ENCODE measurements around the gene FOXD2. TPM values are rescaled to one million over a fixed set of nuclear protein-coding genes. Genes with fewer than 3 reads are reported as not detected.
A peak's percentile ranks its signal among the peaks of the same experiment; 100 is the strongest.

Gene FOXD2
- total RNA-seq, 2 experiments from 2014 or later: 0.11 to 0.18 TPM

DNA sequence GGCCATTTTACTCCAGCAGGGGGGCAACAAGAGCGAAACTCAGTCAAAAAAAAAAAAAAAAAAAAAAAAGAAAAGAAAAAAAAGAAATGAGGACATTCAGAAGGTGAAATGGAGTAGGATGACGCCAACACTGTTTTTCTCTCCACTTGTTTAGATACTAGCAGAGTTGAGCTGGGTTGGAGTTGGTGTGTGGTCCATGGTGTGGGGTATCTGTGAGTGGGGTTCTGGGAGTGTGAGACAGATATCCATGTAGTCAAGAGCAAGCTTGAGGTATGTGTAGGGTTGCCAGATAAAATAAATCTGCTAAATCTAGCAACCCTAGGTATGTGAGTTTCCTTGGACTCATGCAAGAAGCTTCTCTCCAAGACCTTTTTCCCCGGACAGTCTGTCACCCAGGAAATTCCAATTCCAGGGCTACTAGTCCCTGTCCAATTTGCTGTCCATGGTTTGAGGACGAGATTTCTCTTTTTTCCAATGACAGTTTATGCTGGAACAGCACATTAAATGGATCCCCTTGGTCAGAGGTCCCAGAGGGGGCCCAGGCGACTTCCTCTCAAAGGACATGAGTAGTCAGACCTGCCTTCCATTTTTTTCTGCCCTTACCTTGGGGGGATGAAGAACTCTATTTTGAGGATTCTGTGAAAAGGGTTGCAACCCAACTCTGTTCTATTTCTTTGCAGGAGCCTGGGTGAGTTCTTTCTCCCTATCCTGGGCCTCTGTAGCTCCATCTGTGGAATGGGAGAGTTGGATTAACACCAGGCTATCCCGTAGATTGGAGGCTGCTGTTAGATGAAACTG is 2.1 kb upstream of the FOXD2 start:
- Mint-ChIP-seq H3K4me1 (ENCODE audit: low read depth) (peaks cover 44% of the 10 kb centered on the region), H3K27me3 (peaks cover 44% of the 10 kb centered on the region), H3K9me3 (no peaks in the 10 kb centered on the region), H3K4me3 (peak overlapping the region; percentile 89), H3K36me3 (ENCODE audit: low read depth) (peaks cover 26% of the 10 kb centered on the region), H3K27ac (no peak overlapping the region)
- ATAC-seq: no peak
- TF ChIP-seq, protein P1, sequence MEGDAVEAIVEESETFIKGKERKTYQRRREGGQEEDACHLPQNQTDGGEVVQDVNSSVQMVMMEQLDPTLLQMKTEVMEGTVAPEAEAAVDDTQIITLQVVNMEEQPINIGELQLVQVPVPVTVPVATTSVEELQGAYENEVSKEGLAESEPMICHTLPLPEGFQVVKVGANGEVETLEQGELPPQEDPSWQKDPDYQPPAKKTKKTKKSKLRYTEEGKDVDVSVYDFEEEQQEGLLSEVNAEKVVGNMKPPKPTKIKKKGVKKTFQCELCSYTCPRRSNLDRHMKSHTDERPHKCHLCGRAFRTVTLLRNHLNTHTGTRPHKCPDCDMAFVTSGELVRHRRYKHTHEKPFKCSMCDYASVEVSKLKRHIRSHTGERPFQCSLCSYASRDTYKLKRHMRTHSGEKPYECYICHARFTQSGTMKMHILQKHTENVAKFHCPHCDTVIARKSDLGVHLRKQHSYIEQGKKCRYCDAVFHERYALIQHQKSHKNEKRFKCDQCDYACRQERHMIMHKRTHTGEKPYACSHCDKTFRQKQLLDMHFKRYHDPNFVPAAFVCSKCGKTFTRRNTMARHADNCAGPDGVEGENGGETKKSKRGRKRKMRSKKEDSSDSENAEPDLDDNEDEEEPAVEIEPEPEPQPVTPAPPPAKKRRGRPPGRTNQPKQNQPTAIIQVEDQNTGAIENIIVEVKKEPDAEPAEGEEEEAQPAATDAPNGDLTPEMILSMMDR (IDR thresholded peaks at IDR 0.05): no peak
- intact Hi-C loops (cut with micrococcal nuclease): loop anchor here (2.0 kb wide), 1 partner anchor 275 kb away; no protein-coding TSS in a partner anchor
- no peak for DNase-seq
- CTCF ChIA-PET: interaction anchor here (0.9 to 6.5 kb wide), 28 partner anchors 11 to 291 kb away, joined by 3 to 125 read pairs (median 4); no protein-coding TSS in a partner anchor
- POLR2A ChIA-PET: interaction anchor here (1.2 kb wide), 1 partner anchor 17 kb away, joined by 5 read pairs; no protein-coding TSS in a partner anchor

DNA sequence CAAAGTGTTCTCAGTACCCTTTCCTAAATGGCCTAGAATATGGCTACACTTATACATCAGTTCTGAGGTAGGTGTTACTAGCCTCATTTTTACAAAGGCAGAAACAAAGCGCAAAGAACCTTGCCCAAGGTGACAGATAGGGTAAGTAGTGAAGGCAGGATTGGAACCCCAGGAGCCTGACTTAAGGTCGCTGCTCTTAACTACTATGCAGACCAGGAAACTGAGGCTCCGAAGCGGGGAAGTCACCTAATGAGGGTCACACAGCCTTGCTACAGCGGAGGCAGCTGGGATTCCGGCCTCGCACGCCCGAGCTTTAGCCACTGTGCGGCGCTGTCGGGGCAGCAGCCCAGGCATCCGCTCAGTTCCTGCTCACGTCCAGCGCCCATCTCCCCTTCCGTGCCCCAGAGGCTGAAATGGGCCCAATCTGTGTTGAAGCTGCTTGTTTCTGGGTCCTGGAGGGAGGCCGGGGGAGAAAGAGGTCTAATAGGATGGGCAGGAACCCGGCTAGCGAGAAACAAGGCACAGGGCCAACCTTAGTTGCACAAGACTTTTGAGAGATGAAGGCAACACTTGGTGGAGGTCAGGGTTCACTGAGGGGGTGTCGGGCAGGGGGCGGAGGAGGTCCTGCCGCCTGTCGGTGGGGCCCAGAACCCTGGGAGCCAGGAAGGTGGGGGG is 1.4 kb upstream of the FOXD2 start:
- peak; percentile 90 for DNase-seq
- Mint-ChIP-seq H3K4me3 (peak overlapping the region; percentile 89), H3K9me3 (no peaks in the 10 kb centered on the region), H3K27ac (peak overlapping the region; percentile 76), H3K36me3 (ENCODE audit: low read depth) (peaks cover 22% of the 10 kb centered on the region), H3K4me1 (ENCODE audit: low read depth) (peaks cover 38% of the 10 kb centered on the region), H3K27me3 (peaks cover 40% of the 10 kb centered on the region)
- ATAC-seq: peak; percentile 42
- POLR2A ChIA-PET: interaction anchor here (1.2 kb wide), 1 partner anchor 17 kb away, joined by 5 read pairs; no protein-coding TSS in a partner anchor
- intact Hi-C loops (cut with micrococcal nuclease): loop anchor here (2.0 kb wide), 1 partner anchor 274 kb away; no protein-coding TSS in a partner anchor
- CTCF ChIA-PET: interaction anchor here (0.7 to 6.5 kb wide), 28 partner anchors 13 to 320 kb away, joined by 3 to 125 read pairs (median 4); no protein-coding TSS in a partner anchor
- TF ChIP-seq, protein P1 (IDR thresholded peaks at IDR 0.05): peak; percentile 83

GRCh38 chr1:47436979-47437446 is 831 bp upstream of the FOXD2 start:
- Mint-ChIP-seq H3K27me3 (peaks cover 35% of the 10 kb centered on the region), H3K36me3 (ENCODE audit: low read depth) (peaks cover 22% of the 10 kb centered on the region), H3K9me3 (no peaks in the 10 kb centered on the region), H3K4me3 (peak overlapping the region; percentile 89), H3K27ac (peak overlapping the region; percentile 76), H3K4me1 (ENCODE audit: low read depth) (peaks cover 33% of the 10 kb centered on the region)
- peak; percentile 5 for ATAC-seq
- DNase-seq: no peak
- TF ChIP-seq, protein P1 (IDR thresholded peaks at IDR 0.05): no peak
- ChIA-PET POLR2A (interaction anchor here (0.7 to 1.1 kb wide), 3 partner anchors 16 to 209 kb away, joined by 3 to 4 read pairs (median 3); no protein-coding TSS in a partner anchor), CTCF (interaction anchor here (0.7 to 6.5 kb wide), 54 partner anchors 8 to 319 kb away, joined by 3 to 125 read pairs (median 4); partner anchors contain the start of genes CMPK1, PDZK1IP1 and STIL)
- intact Hi-C loops (cut with micrococcal nuclease): loop anchor here (2.0 kb wide), 1 partner anchor 274 kb away; no protein-coding TSS in a partner anchor

GRCh38 chr1:47438165-47439016 is 547 bp downstream of the FOXD2 start:
- H3K27me3 Mint-ChIP-seq: peaks cover 24% of the 10 kb centered on the region
- DNase-seq (peak; percentile 48), ATAC-seq (no peak)
- intact Hi-C loops (cut with micrococcal nuclease): no loop called here
- no peaks in the 10 kb centered on the region for H3K9me3 Mint-ChIP-seq
- peaks cover 19% of the 10 kb centered on the region for H3K4me1 Mint-ChIP-seq (ENCODE audit: low read depth)
- ChIA-PET POLR2A (interaction anchor here (0.8 to 1.4 kb wide), 4 partner anchors 11 to 272 kb away, joined by 3 to 5 read pairs (median 4); no protein-coding TSS in a partner anchor), CTCF (interaction anchor here (0.9 to 6.5 kb wide), 35 partner anchors 7 to 288 kb away, joined by 3 to 125 read pairs (median 6); partner anchors contain the start of genes CMPK1 and STIL)
- TF ChIP-seq, protein P1 (IDR thresholded peaks at IDR 0.05): no peak
- peak overlapping the region; percentile 89 for H3K4me3 Mint-ChIP-seq
- H3K27ac Mint-ChIP-seq: no peak overlapping the region
- peaks cover 15% of the 10 kb centered on the region for H3K36me3 Mint-ChIP-seq (ENCODE audit: low read depth)
